CD4-positive, alpha-beta T cell treated with Interferon alpha-2 for 1 hour (primary cell): ENCODE measurements around the gene HDAC9.

Experiments used
- DNase-seq, 2 donors: peaks; one replicate each; pipeline ENCODE4 v3.0.0-alpha.2; 2020 to 2022

The HDAC9 gene

DNA sequence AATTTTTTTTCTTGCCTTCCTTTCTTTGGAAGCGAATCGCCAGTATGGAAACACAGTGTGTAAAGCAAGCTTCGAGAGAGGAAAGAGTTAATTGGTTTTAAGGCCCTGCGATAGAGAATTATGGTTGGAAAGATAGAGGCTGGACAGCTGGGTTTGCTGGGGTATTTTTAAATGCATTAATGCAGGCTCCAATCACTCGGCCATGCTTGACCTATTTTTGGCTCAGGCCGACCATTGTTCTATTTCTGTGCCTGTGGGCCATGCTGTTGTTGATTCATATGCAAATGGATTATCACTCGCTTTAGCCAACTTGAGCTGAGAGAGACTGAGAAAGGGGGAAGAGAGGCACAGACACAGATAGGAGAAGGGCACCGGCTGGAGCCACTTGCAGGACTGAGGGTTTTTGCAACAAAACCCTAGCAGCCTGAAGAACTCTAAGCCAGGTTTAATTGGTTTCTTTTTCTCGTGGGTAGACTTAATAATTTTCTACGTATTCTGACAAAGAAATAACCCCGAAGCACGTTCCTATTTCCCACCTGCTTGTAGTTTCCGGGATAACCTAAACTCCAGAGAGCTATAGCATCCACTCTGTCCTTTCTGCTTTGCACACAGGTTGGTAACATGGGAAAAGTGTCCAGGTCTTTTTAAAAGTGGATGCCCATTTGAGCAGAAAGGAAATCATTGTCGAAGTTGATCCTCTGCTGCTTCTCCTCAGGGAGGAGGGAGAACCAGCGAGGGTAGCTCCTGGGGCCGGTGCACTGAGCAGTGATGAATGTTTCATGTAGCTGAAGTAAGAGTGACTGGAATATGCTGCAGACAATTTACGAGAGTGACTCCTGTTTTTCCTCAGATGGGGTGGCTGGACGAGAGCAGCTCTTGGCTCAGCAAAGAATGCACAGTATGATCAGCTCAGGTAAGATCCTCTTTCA lies at the start of gene HDAC9:
Gene HDAC9 (plus strand): TSS at position 338 of the 929 bp plus-strand sequence. CDS start 554 bp downstream, at position 892.
- peak in 1 of 2 donors; percentile 31 for DNase-seq

DNA sequence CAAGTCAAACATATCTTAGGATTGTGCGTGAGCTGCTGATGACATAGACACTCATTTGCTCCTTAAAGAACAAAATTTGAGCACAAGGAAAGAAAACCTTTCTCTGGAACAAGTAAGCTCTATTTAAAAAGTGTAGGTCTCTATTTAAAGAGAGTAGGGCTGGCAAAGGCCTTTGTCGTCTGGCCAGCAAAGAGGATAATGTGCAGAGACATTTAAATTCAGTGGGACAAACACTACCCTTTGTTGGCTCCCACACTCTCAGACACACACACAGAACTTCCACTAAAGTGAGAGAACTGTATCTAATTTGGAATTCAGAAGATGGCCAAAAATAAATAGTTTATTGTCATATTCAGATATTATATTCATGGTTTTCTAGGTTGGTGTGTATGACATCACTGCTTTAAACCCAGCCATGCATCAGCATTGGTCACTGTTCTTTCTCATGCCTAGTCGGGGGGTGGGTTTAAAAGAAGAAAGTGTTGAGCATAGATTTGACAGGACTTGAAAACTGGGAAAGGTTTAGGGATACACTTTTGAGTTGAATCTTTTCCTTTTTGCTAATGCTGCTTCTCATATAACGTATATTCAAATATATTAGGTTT lies 49.5 kb upstream of the HDAC9 start:
- DNase-seq: no peak

DNA sequence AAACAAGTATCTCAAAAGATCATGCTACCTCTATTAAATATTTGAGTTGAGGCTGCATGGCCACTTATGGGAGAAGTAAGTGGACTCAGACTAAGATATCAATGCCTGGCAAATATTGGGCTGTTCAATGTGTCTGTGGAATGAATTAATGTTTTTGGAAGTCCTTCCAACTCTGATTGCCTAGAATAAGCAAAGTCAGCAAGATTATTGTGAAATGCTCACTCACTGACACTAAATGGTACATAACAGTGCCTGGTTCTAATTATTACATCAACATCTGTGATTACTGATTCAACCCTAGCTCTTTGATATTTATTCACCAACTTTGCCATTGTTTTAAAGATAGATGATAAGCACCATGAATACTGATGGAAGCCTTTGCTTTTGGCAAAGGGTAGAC lies 45.5 kb upstream of the HDAC9 start:
- DNase-seq: no peak

DNA sequence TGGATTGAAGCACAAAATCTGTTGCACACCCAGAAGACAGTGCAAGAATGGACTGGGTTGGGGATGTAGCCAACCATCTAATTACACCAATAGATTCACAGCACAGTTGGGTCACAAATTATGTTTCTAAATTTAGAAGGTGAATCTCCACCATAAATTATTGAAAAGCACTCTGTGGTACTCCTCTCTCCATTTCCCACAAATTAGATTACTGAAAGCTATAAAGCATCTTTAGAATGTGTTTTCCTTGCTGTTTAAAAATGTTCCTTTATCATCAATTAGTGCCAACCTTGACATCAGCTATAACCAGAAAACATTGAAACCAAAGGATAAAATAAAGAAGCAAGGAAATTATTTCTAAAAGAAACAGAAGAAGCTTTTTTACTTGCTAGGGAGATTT lies 39.9 kb upstream of the HDAC9 start:
- no peak for DNase-seq

DNA sequence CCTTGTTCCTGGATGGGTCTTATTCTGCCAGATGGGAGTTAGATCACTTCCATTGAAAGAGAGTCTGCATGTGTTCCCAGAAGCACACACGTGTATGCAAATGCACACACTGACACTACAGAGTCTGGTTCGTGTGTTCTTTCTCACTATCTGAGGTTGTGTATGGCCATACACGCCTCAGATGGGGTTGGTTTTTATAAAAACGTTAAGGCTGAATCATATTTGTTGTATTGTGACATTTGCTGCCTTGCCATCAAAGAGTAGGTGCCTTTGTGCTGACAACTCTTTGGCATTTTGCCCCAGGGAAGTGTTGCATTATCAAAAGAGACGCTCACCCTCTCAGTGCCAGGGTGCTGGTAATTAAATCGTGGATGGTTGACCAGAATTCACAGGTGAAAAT lies 37.7 kb upstream of the HDAC9 start:
- DNase-seq: no peak

DNA sequence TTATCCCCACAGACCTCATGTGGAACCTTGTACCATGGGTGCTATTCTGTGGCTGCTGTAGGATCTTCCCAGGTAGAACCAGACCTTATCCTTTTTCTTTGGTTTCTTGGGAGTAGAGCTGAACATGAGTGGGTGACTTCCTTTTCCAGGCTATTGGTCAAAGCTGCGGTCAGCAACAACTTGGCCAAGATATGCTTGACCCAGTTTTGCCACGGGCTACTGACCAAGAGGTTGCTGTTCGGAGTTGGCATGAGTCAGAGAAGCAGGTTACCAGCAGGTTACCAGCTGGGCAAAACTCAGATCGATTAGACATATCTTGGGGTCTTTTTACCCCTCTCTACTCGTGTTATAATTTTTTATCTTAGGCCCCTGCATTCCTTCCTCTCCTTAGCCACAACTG lies 36.7 kb upstream of the HDAC9 start:
- DNase-seq: no peak

DNA sequence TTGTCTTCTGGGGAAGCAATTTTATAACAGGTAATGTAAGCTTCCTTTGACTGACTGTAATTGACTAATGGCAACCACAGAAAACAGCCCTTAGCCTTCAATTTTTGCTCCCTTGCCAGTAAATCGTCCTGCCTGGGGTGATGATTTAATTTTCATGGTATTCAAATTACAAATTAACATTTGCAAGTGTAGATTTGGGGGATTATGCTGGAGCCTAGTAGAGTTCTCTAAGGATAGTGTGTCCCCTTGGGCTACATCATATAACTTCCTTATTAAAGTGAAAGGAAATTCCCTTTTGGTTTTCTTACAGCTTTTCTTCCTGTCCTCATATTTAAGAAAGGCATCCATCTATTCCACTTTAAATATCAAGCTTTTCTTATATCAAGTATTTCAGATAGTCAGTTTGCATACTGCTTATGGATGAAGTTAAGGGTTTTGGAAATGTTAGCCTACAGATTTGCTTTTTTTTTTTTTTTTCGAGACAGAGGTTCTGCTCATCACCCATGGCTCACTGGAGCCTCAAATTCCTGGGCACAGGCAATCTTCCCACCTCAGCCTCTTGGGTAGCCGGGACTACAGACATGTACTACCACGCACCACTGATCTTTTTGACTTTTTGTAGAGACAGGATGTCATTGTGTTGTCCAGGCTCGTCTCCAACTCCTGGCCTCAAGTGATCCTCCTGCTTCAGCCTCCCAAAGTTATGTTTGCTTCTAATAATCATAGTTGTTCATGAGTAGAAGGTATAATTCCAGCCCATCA lies 35.9 kb upstream of the HDAC9 start:
- no peak for DNase-seq

DNA sequence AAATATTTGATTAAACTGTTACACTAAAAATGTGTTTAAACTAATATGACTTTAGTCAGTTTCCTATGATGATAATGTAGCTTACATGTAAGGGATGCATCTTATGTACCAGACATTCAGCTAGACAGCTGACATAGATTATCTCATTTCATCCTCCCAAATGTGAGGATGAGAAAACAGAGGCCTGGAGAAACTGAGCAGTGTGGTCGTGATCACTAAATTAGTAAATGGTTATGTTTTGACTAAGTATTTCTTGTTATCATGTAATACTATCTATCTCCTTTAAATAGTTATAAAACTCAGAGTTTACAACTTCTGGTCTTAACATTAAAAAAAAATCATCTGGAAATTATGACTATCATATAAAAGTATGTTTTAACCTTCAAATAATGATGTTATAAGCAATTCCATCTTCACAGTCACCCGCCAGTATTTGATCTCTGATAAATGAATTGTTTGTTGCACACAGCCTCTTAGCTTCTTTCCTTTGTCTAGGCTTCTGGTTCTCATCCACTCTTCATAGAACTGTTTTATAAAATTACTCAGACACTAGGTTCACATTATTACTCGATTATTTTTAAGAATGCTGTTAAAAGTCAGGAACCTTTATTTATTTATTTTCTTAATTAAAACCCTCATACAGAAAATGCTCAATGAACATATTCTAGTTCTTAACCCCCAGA lies 33.6 kb upstream of the HDAC9 start:
- DNase-seq: no peak

DNA sequence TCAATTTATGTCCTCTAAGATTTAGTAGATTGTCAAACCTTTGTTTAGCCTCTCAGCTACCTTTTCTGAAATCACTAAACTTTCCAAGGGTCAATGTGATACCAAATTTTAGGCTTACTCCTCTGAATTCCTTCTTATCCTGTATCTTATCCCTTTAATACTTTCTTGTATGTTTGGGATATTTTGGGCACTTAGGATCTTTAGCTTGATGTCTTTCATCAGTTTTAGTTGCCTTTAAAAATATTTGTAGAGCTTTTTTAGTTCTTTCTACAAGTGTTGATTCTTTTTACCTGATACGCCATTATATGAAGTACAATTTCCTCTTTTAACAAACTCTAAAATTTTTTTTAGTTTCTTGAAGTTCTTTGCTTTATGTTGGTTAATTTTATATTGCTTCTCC lies 30.7 kb upstream of the HDAC9 start:
- no peak for DNase-seq

DNA sequence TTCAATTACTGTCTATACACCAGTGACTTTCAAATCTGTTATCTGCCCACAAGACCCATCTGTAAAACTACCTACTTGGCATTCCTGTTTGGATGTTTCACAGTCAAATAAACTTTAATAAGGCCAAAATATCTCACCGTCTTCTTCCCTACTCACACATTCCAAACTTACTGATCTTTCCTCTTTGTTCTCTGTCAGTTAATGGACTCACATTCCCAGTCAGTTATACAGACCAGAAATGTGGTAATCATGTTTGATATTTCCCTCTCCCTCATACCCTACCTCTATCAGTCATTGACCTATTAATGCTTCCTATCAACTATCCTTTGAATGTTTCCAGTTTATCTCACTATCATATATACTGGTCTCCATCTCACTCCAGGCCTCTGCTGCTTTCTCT lies 28.5 kb upstream of the HDAC9 start:
- DNase-seq: no peak

DNA sequence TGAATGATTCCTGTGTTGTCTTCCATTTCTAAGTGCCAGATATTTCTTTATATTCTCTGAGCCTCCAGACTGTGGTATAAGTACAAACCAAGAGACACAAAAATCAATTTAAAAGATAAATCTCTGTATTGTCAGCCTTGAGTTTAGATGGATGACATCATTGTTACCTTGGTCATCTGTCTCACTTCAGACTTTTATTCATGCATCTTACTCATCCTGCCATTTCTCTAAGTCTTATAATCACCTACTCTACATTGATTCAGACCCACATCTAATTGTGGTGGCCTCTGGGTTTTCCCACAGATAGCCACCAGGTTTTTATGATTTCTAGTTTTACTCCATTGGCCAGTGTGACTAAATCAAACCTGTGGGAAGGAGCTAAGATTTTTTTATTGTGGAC lies 26.8 kb upstream of the HDAC9 start:
- no peak for DNase-seq

DNA sequence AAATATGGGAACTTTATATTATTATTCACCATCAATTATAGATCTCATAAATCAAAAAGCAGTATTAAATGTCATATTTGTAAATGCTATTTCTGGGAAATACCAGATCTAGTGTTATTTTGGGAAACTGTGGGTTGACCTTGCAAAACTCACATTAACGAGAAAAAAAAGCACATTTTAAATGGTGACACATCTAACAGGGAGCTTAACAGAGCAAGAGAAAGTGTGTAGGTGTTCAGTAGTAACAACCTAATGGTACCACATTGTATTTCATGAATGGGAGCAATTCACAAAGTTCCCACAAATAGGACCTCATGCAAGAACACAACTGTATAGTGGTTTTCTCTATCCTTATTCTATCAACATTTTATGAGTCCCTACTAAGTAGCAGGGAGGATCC lies 26.2 kb upstream of the HDAC9 start:
- no peak for DNase-seq

DNA sequence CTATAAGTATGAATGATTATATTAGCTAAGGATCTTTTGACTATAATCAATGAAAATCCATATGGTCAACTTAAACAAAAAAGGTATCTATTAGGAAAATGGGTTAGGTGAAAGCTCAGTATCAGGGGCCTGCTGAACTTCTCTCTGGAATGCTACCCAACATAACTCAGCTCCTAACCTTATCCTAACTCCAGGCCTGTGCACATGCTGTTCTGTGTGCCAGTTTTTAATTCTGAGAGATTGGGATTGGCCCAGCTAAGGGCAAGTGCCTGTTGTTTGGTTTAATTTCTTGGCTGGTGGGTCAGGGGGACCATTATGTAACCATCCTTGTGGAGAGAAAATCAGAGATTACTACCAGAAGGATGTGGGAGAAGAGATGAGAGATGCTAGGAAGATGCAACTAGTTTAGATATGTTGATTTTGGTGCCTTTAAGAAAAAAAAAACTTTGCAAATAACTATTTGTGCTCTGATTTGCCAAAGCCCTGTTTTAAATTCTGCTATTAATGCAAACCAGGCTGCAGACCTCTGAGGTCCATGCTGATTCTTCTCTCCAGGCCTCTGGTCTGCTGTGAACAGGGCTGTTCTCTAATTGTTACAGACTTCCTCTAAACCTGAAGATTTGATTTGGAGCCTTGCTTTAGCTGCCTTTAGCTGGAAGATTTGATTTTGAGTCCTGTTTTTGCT lies 23.9 kb upstream of the HDAC9 start:
- DNase-seq: no peak

DNA sequence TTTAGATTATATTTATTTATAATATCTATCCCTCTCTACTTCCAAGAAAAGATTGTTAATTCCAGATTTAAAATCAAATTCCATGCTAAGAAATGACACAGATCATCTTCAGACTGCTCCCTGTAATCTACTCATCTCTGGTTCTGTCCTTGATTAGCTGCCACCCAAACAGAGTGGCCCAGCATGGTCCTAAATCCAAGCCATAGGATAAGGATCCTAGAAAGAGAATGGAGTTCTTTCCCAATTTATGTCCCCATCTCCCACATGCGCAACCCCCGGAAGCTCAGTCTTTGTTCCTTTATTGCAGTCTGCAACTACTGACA lies 23.4 kb upstream of the HDAC9 start:
- DNase-seq: no peak

DNA sequence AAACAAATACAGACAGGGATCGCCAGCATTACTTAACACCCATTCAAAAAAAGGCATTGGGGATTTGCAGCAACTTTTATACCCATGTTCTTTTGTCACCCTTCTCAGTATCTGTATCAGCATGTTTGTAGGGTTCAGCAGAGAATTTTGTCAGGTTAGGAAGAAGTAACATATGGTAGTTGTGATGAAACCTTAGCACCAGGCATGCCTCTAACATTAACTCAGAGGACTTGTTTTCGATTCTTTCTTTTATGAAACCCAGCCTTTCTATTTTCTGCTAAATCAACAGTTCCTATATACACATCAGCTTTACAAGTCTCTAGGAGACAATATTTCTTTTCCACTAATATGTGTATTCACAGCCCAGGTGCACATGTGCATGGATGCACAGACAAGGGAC lies 22.4 kb upstream of the HDAC9 start:
- no peak for DNase-seq

DNA sequence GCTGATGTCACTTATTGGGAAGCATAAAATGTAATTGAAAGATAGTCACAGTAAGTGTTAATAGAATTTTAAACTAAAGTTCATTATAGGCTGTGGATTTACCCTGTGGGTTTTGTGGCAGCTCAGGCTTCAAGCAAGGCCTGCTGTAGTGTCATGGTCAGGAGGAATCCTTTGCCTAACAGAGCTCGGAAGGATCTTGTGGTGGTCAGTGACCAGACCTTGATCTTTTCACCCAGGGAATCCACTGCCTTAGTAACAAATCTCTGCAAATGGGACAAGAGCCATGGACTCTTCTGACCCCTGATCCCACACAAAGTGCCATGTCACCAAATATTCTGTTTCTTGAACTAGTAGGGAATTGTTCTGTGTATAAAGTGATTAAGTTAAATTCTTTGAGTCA lies 20.6 kb upstream of the HDAC9 start:
- no peak for DNase-seq

DNA sequence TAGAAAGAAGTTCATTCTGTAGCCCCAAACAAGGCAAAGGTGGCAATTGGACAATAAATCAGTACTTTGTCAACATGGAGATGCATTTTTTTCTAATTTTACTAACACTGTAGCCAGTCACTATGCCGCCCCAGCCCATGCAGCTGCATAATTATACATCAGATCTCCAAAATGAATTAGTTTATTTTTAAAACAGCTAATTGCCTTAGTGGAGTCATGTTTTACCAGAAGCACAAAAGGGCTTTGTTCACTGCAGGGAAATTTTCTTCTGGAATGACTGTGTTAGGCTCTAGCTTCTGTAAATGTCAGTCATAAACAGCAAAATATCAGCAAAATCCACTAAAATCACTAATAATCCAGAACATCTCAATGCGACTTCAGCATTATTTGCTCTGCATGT lies 20.1 kb upstream of the HDAC9 start:
- DNase-seq: no peak

DNA sequence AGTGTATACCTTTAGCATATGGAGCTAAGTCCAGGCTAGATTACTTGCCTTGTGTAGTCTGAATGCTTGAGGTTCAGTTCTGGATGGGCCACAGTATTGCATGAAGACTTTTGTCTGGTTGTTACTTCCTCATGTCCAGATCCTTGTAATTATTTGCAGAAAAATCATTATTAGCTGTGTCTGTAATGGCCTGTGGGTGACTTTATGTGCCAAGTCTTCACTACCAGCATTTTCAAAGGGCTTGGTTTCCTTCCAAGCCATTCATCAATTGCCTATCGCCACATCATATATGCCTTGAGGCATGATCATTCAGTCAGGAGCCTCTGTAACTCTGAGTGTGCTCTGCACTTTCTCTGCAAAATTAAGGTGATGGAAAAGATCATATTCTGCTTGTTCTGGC lies 13.8 kb upstream of the HDAC9 start:
- DNase-seq: no peak

DNA sequence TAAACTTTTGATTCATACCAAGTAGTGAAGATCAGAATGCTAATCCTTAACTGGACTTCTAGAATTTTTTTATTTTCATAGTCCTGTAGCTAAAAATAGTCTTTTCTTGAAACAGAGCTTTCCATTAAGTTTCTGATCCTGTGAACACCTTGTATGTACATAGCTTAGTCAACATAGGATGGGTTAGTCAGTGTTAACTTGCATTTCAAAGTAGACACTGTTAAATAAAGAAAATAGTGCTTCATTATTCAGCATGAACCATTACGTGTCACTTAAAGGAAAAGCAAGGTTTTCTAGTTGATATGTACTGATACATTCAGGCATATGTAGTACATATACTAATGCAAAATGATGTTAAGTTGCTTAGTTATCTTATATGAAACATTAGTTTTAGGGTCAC lies 7.5 kb upstream of the HDAC9 start:
- DNase-seq: no peak

DNA sequence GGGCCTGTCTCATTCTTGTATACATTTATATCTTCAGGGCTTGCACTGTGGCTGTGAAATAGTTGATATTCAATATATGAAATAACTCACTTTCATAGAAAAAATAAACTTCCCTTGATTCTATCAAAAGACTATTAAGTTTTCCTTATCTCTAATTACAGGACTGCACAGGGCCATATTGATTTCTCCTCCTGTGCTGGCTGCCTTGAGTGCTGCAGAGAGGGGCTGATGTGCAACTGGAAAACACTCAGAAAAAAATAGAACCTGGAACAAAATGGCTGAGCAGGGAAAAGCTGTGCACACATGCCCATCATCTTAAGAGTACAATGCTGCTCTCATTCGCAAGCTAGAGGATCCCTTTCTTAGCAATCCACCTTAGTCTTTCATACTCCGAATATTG lies 5.9 kb upstream of the HDAC9 start:
- no peak for DNase-seq

DNA sequence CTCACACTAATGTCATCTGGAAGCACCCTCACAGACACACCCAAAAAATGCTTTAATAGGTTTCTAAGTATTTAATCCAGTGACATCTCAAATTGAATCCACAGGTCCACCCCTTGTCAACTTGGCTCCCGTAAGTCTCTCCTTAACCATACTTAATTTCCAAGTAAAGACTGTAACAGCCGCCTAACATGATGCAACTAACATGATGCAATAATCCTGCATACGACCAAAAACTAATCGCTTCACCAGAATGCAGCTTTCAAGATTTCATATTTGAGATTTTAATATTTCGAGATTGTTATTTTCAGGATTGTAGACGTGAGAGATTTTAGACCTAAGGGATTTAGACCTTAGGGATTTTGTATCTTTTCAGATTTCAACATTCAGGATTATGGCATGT lies 3.7 kb upstream of the HDAC9 start:
- no peak for DNase-seq

DNA sequence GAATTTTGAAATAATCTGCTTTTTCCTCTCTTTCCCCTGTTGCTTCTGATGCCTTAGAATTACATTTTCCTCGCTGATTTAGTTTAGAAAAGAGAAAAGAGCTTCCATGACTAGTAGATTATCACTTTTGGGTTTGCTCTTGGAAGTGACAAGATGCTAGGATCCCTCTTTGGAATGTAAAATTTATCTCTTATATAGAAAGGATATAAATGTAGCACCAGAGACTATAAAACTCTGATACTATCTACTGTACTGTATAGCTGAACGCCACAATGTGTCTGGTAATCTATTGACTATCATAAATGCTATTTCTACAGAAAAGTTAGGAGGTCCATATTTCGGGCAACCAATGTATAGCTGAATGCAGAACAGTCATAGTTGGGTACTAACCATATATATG lies 1.1 kb upstream of the HDAC9 start:
- no peak for DNase-seq
